ENCODE data around the gene PAM.

DNA sequence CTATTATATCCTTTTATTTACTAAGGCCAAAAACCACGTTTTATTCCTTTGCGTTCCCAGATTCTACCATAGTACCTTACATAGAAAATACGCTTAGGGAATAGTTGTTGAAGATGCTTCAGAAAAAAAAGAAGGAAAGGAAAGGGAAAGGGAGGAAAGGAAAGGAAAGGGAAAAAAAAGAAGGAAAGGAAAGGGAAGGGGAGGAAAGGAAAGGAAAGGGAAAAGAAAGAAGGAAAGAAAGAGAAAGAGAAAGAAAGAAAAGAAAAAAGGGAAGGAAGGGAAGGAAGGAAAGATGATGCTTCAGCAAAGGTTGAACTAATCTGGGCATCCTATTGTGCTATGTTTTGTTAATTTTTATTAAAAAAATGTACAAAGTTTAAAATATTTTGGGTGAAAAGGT, 233.4 kb downstream of the PAM start:
- no peak for TF ChIP-seq MYC (IDR thresholded peaks at IDR 0.05; ENCODE audit: low read depth, low read length)
- TF ChIP-seq, protein P1, sequence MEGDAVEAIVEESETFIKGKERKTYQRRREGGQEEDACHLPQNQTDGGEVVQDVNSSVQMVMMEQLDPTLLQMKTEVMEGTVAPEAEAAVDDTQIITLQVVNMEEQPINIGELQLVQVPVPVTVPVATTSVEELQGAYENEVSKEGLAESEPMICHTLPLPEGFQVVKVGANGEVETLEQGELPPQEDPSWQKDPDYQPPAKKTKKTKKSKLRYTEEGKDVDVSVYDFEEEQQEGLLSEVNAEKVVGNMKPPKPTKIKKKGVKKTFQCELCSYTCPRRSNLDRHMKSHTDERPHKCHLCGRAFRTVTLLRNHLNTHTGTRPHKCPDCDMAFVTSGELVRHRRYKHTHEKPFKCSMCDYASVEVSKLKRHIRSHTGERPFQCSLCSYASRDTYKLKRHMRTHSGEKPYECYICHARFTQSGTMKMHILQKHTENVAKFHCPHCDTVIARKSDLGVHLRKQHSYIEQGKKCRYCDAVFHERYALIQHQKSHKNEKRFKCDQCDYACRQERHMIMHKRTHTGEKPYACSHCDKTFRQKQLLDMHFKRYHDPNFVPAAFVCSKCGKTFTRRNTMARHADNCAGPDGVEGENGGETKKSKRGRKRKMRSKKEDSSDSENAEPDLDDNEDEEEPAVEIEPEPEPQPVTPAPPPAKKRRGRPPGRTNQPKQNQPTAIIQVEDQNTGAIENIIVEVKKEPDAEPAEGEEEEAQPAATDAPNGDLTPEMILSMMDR (IDR thresholded peaks at IDR 0.05; ENCODE audit: extremely low read depth in 1 of 2, insufficient read depth in 1 of 2, low read depth in 1 of 2, low read length in 2 of 2) = no peak
